GM18951 (cell line): ENCODE measurements around the gene EFCAB13.
"Not testable (repeated sequence)": the region's sequence is repeated elsewhere in the genome, so short reads cannot be mapped to it uniquely, and the experiment has no call there.

Experiments used
- POLR2A ChIP-seq: IDR thresholded peaks from 4 replicates; pipeline ENCODE4 v1.6.1; 2011; ENCODE audit warnings: mild to moderate bottlenecking; ENCODE audit not compliant: insufficient read length, insufficient read depth; ENCODE audit errors: extremely low read depth
- in situ Hi-C: fragments of 300-500 bp; cut with MboI; formaldehyde crosslinking; loops from one replicate; pipeline ENCODE4 v1.12.0; 2022; ENCODE audit warnings: low sequenced_read_pairs, mixed read lengths, inconsistent platforms; ENCODE audit not compliant: unreplicated experiment

EFCAB13 gene

DNA sequence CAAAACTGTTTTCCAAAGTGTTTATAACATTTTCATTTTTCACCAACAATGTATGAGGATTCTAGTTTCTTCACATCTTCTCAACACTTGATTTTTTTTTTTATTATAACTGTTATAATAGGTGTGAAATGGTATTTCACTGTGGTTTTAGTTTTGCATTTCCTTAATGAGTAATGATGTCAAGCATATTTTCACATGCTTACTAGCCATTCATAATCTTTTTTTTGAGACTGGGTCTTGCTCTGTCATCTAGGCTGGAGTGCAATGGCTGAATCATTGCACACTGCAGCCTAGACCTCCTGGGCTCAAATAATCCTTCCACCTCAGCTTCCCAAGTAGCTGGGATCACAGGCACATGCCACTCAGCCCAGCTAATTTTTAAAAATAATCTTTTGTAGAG lies 65.1 kb downstream of the EFCAB13 start:
- no peak for TF ChIP-seq POLR2A
- in situ Hi-C loops: no loop called here

DNA sequence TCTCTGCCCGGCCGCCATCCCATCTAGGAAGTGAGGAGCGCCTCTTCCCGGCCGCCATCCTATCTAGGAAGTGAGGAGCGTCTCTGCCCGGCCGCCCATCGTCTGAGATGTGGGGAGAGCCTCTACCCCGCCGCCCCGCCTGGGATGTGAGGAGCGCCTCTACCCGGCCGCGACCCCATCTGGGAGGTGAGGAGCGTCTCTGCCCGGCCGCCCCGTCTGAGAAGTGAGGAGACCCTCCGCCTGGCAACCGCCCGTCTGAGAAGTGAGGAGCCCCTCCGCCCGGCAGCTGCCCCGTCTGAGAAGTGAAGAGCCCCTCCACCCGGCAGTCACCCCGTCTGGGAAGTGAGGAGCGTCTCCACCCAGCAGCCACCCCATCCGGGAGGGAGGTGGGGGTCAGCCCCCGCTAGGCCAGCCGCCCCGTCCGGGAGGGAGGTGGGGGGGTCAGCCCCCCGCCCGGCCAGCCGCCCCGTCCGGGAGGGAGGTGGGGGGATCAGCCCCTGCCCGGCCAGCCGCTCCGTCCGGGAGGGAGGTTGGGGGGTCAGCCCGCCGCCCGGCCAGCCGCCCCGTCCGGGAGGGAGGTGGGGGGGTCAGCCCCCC lies 73.9 kb downstream of the EFCAB13 start:
- in situ Hi-C loops: not testable (repeated sequence)

GRCh38 chr17:47400333-47400732 lies 76.6 kb downstream of the EFCAB13 start:
- TF ChIP-seq POLR2A: no peak
- in situ Hi-C loops: no loop called here

DNA sequence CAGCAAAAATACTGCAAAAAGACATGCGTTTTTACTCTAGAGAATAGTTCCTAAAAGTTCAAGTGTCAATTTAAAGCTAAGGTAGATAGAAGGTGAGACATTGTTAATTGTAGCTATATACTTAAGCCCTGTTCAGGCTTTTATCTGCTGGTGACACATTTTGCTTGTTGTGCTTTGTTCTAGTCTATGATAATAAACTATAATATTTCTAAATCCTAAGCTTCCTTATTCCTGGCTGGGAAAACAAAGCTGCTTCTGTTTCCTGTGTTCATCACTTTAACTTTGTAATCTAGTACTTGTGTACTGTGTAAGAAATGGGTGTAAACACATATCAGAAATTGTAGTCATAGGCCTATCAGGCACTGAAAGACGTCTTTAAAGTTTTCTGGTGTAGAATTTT lies 77.3 kb downstream of the EFCAB13 start:
- in situ Hi-C loops: no loop called here

GRCh38 chr17:47404006-47404405 lies 80.3 kb downstream of the EFCAB13 start:
- no peak for TF ChIP-seq POLR2A
- in situ Hi-C loops: no loop called here

More for the DNA sequence above, 77.3 kb downstream of the EFCAB13 start:
- no peak for TF ChIP-seq POLR2A

- in situ Hi-C loops: no loop called here
- no peak for TF ChIP-seq POLR2A
Observed at GRCh38 chr17:47404875-47405274, 81.1 kb downstream of the EFCAB13 start.

DNA sequence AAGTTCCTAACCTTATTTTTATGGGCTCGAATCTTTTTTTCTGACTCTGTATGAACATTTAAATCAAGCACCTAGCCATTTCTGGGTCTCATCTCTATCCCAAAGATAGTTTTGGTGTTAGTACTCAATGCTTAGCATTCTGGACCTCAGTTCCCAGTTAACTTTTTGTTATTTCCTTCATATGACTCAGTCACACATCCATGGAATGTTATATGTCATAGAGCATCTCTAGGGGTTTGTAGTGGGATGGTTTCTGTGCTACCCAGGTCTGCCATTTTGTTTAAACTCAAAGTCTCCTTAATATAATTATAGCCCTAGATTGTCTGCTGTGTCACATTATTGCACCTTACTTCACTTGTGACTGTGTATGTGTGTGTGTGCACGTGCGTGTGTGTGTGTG lies 90.1 kb downstream of the EFCAB13 start:
- no peak for TF ChIP-seq POLR2A
- in situ Hi-C loops: no loop called here

GRCh38 chr17:47414612-47415011 lies 90.9 kb downstream of the EFCAB13 start:
- no peak for TF ChIP-seq POLR2A
- in situ Hi-C loops: no loop called here

DNA sequence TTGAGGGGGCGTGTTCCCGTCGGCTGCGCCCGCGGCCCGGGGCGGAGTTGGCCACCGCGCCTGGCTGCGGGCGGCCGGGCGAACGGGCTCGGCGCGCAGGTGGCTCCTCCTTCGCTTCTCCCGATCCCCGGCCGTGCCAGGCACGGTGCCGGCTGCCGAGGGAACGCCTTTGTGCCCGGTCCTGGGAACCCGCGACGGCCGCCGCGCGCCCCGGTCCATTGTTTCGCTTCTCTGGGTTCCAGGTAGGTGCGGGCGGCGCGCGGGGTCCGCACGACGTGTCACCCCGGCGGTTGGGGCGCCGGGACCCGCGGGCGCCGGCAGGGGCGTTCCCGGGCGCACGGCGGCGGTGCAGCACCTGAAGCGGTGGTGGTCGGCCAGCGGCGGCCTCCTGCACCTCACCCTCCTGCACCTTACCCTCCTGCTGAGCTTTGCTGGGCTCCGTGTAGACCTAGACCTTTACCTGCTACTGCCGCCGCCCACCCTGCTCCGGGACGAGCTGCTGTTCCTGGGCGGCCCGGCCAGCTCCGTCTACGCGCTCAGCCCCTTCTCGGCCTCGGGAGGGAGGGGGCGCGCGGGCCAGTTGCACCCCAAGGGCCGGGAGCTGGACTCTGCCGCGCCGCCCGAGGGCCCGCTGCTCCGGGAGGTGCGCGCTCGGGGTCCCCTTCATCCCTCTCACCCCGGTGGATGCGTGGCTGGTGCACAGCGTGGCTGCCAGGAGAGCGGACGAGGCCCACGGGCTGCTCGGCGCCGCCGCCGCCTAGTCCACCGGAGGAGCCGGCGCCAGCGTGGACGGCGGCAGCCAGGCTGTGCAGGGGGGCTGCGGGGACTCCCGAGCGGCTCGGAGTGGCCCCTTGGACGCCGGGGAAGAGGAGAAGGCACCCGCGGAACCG lies 99.9 kb downstream of the EFCAB13 start:
- TF ChIP-seq POLR2A: no peak
- in situ Hi-C loops: no loop called here

DNA sequence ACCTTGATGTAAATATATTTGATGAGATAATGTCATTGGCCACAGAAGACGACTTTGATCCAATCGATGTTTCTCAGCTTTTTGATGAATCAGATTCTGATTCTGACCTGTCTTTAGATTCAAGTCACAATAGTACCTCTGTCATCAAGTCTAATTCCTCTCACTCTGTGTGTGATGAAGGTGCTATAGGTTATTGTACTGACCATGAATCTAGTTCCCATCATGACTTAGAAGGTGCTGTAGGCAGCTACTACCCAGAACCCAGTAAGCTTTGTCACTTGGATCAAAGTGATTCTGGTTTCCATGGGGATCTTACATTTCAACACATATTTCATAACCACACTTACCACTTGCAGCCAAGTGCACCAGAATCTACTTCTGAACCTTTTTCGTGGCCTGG lies 101.5 kb downstream of the EFCAB13 start:
- in situ Hi-C loops: not testable (repeated sequence)

- in situ Hi-C loops: not testable (repeated sequence)
Observed at GRCh38 chr17:47425887-47426635, 102.3 kb downstream of the EFCAB13 start.

DNA sequence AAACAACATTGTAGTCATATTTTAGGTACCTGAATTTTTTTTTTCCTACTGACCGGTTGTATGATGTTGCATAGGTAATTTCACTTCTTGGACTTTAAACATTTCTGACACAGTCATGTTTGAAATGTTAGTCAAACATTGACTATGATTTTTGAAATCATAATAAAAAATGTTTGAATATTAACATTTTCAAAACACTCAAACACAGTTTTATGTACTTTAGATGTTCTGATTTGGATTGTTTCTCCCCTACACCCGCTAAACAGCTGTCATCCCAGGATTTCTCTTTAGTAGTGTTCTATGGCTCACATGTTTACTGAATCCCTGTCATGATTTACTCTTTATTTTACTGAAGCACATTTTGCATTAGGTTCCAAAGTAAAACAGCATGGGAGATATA lies 104.2 kb downstream of the EFCAB13 start:
- TF ChIP-seq POLR2A: no peak
- in situ Hi-C loops: no loop called here

- in situ Hi-C loops: not testable (repeated sequence)
Observed at GRCh38 chr17:47432240-47432639, 108.5 kb downstream of the EFCAB13 start.

- in situ Hi-C loops: no loop called here
- TF ChIP-seq POLR2A: no peak
Observed at GRCh38 chr17:47465165-47465564, 141.4 kb downstream of the EFCAB13 start.

DNA sequence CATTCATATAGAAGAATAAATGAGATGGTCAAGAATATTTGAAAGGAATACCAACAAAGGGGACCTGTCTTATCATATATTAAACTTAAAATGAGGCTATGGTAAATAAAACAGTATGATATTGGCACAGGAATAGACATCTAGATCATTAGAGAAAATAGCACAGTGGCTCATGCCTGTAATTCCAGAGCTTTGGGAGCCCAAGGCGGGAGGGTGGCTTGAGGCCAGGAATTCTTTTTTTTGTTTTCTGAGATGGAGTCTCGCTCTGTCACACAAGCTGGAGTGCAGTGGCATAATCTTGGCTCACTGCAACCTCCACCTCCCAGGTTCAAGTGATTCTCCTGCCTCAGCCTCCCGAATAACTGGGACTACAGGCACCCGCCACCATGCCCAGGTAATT lies 143.2 kb downstream of the EFCAB13 start:
- in situ Hi-C loops: not testable (repeated sequence)
